GM18511 (cell line): ENCODE measurements around the gene IL17A.

Experiments used
- ATAC-seq: cut with Tn5 transposase; IDR thresholded peaks from one replicate; pipeline ENCODE4 v1.9.1; 2021; ENCODE audit warnings: mild to moderate bottlenecking, moderate library complexity; ENCODE audit not compliant: unreplicated experiment

The IL17A gene

GRCh38 chr6:52210227-52210626 lies 24.1 kb downstream of the IL17A start:
- ATAC-seq: peak; percentile 85

- ATAC-seq: no peak
These were observed 27.0 kb downstream of the IL17A start for GRCh38 chr6:52213127-52213526.

GRCh38 chr6:52215787-52216186 lies 29.6 kb downstream of the IL17A start:
- ATAC-seq: no peak

- ATAC-seq: peak; percentile 57
These were observed 30.9 kb downstream of the IL17A start for GRCh38 chr6:52216932-52217575.

GRCh38 chr6:52217761-52218160 lies 31.6 kb downstream of the IL17A start:
- ATAC-seq: no peak

DNA sequence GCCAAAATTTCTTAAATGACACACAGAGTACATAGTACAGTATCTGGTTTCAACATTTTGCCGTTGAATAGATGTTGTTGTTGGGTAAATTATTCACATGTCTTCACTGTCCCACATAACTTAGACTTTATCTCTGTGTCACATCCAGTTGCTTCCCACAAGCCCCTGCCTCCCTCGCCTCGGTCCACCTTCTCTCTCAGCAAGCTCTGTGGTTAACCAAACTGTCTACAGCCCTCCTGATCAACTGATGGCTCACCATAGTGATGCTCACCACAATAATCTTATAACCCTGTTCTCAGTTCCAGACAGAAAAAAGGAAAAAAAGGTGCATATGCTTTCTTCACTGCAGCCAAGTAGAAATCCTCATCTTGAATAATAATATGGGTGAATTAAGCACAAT lies 35.1 kb downstream of the IL17A start:
- ATAC-seq: peak; percentile 90

DNA sequence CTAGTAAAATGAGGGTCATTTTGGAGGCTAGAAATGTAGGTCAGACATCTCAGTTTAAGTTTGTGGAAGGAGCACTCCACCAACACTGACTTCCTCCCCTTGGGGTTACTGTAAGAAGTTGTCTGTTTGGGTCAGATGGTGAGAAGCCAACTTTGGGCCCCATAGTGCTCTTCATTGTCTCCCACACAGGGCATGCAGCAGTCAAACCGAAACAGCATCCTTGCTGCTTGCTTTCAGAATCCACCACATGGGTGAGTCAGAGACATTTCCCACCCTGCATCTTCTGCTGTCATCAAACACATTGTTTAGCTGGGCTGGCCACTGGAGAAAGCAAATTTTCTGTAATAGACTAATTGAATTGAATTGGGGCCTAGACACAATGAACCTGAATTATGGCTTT lies 41.3 kb downstream of the IL17A start:
- peak; percentile 100 for ATAC-seq

GRCh38 chr6:52230685-52231084 lies 44.5 kb downstream of the IL17A start:
- no peak for ATAC-seq

GRCh38 chr6:52231406-52232127 lies 45.4 kb downstream of the IL17A start:
- ATAC-seq: no peak

DNA sequence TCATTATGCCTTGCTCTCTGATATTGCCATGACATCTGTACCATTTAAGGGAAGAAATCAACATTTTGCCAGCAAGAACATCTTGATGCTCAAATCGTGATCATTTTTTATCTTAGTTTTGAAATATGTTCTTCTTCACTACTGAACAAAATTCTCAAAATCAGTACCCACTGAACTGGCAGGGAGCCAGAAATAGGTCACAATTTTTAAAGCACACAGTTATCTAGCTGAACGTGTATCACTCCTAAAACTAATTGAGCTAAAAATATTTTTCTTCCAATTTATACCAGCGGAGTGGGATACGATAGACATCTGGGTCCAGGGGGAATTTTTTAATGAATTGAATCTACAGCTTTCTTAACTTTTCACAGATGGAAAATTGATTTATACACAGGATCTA lies 46.8 kb downstream of the IL17A start:
- no peak for ATAC-seq

GRCh38 chr6:52233975-52234823 lies 48.0 kb downstream of the IL17A start:
- peak; percentile 89 for ATAC-seq
